Adipose tissue (tissue), 3 donors: ENCODE data around the gene ELFN2. TPM values are rescaled to one million over a fixed set of nuclear protein-coding genes. Genes with fewer than 3 reads are reported as not detected.

ENCODE experiments used
- H3K27ac ChIP-seq: one replicate; pipeline ENCODE4 v1.5.1; 2013; ENCODE audit warnings: low read depth, low read length
- WGBS, 3 donors: extraction: QIAGEN DNeasy Blood & Tissue Kit; methylation state at CpG; one replicate each; pipeline ENCODE4 v1.1.7; 2013; 5-methylcytosine and 5-hydroxymethylcytosine counted together
- polyA plus RNA-seq, 3 donors: library from polyadenylated mRNA; stranded (reverse); fragments of 200-250 nt; gene quantifications; one replicate each; pipeline ENCODE4 v1.2.3, GENCODE V29; 2013
- donor health status: healthy with polysubstance abuse.
- donor health status: Bipolar disorder and iron deficiency.
- donor health status: healthy.

Gene ELFN2
- polyA plus RNA-seq, 3 donors, result 0.03 to 0.29 (median 0.11) TPM

- no peak overlapping the region for H3K27ac ChIP-seq
- WGBS, 3 donors, result 66 to 86% (median 84%) methylated on average over 14 of the region's 14 CpGs
Measured at GRCh38 chr22:37355174-37355573, 72.1 kb downstream of the ELFN2 start.

- WGBS, 3 donors, result 68 to 88% (median 85%) methylated on average over 5 of the region's 5 CpGs
- H3K27ac ChIP-seq, result no peak overlapping the region
Measured at GRCh38 chr22:37354670-37355069, 72.6 kb downstream of the ELFN2 start.

GRCh38 chr22:37354261-37354660, 73.0 kb downstream of the ELFN2 start:
- 64 to 80% (median 65%) methylated on average over 4 of the region's 4 CpGs for WGBS, 3 donors
- no peak overlapping the region for H3K27ac ChIP-seq

- H3K27ac ChIP-seq, result no peak overlapping the region
- WGBS, 3 donors, result 74 to 81% (median 79%) methylated on average over 16 of the region's 16 CpGs
Measured at GRCh38 chr22:37353839-37354238, 73.4 kb downstream of the ELFN2 start.

GRCh38 chr22:37352481-37352880, 74.8 kb downstream of the ELFN2 start:
- no peak overlapping the region for H3K27ac ChIP-seq
- 74 to 83% (median 82%) methylated on average over 7 of the region's 7 CpGs for WGBS, 3 donors

- H3K27ac ChIP-seq, result no peak overlapping the region
- 67 to 100% (median 79%) methylated on average over 1 to 3 of the region's 3 CpGs for WGBS, 3 donors
Measured at GRCh38 chr22:37351232-37351631, 76.0 kb downstream of the ELFN2 start.

- H3K27ac ChIP-seq, result no peak overlapping the region
- 90 to 91% (median 91%) methylated on average over 10 to 19 of the region's 19 CpGs for WGBS, 3 donors
Measured at GRCh38 chr22:37349043-37349814, 78.0 kb downstream of the ELFN2 start.

- 76 to 79% (median 77%) methylated on average over 7 of the region's 7 CpGs for WGBS, 3 donors
Measured at GRCh38 chr22:37346505-37346895, 80.8 kb downstream of the ELFN2 start.

GRCh38 chr22:37345863-37346504, 81.3 kb downstream of the ELFN2 start:
- 27 to 44% (median 40%) methylated on average over 13 of the region's 13 CpGs for WGBS, 3 donors
- H3K27ac ChIP-seq, result no peak overlapping the region

More at GRCh38 chr22:37346505-37346895, 80.8 kb downstream of the ELFN2 start:
- no peak overlapping the region for H3K27ac ChIP-seq

- H3K27ac ChIP-seq, result no peak overlapping the region
- WGBS, 3 donors, result 68 to 87% (median 76%) methylated on average over 13 of the region's 13 CpGs
Measured at GRCh38 chr22:37344735-37345449, 82.4 kb downstream of the ELFN2 start.

GRCh38 chr22:37343863-37344734, 83.2 kb downstream of the ELFN2 start:
- H3K27ac ChIP-seq, result no peak overlapping the region
- WGBS, 3 donors, result 55 to 77% (median 74%) methylated on average over 15 to 17 of the region's 17 CpGs

- no peak overlapping the region for H3K27ac ChIP-seq
- WGBS, 3 donors, result 42 to 66% (median 44%) methylated on average over 11 of the region's 11 CpGs
Measured at GRCh38 chr22:37343348-37343747, 83.9 kb downstream of the ELFN2 start.

- 74 to 82% (median 78%) methylated on average over 6 of the region's 6 CpGs for WGBS, 3 donors
Measured at GRCh38 chr22:37342065-37342464, 85.2 kb downstream of the ELFN2 start.

GRCh38 chr22:37340331-37341262, 86.7 kb downstream of the ELFN2 start:
- WGBS, 3 donors, result 38 to 61% (median 57%) methylated on average over 24 of the region's 24 CpGs
- no peak overlapping the region for H3K27ac ChIP-seq

More at GRCh38 chr22:37342065-37342464, 85.2 kb downstream of the ELFN2 start:
- H3K27ac ChIP-seq, result no peak overlapping the region

GRCh38 chr22:37338539-37339246, 88.6 kb downstream of the ELFN2 start:
- 87 to 91% (median 90%) methylated on average over 10 of the region's 10 CpGs for WGBS, 3 donors
- no peak overlapping the region for H3K27ac ChIP-seq

- no peak overlapping the region for H3K27ac ChIP-seq
- WGBS, 3 donors, result 77 to 83% (median 78%) methylated on average over 8 of the region's 8 CpGs
Measured at GRCh38 chr22:37337204-37337943, 89.9 kb downstream of the ELFN2 start.
